HG02970 (cell line): Measurements from ENCODE around the gene ARHGAP44.
A peak's percentile ranks its signal among the peaks of the same experiment; 100 is the strongest.

Experiments used
- ATAC-seq: cut with Tn5 transposase; IDR thresholded peaks from one replicate; pipeline ENCODE4 v1.9.1; 2021; ENCODE audit warnings: mild to moderate bottlenecking, moderate library complexity, moderate number of reproducible peaks; ENCODE audit not compliant: unreplicated experiment, low FRiP score

The ARHGAP44 gene

GRCh38 chr17:12789481-12790248, at the start of gene ARHGAP44:
Gene ARHGAP44, plus strand, starts transcription at chr17:12789498. Its CDS starts 341 bp downstream, at chr17:12789839.
- ATAC-seq: peak; percentile 93

- ATAC-seq: no peak
Observed at GRCh38 chr17:12739500-12739899, 49.8 kb upstream of the ARHGAP44 start.

- no peak for ATAC-seq
Observed at GRCh38 chr17:12743046-12743445, 46.3 kb upstream of the ARHGAP44 start.

- ATAC-seq: no peak
Observed at GRCh38 chr17:12744298-12744697, 45.0 kb upstream of the ARHGAP44 start.

GRCh38 chr17:12744786-12745185, 44.5 kb upstream of the ARHGAP44 start:
- ATAC-seq: no peak

GRCh38 chr17:12745486-12745885, 43.8 kb upstream of the ARHGAP44 start:
- ATAC-seq: no peak

- ATAC-seq: no peak
Observed at GRCh38 chr17:12756786-12757185, 32.5 kb upstream of the ARHGAP44 start.

GRCh38 chr17:12759090-12759489, 30.2 kb upstream of the ARHGAP44 start:
- no peak for ATAC-seq

- ATAC-seq: no peak
Observed at GRCh38 chr17:12765548-12765947, 23.8 kb upstream of the ARHGAP44 start.

GRCh38 chr17:12768255-12768654, 21.0 kb upstream of the ARHGAP44 start:
- no peak for ATAC-seq

GRCh38 chr17:12769981-12770380, 19.3 kb upstream of the ARHGAP44 start:
- no peak for ATAC-seq

GRCh38 chr17:12773153-12773552, 16.1 kb upstream of the ARHGAP44 start:
- no peak for ATAC-seq

GRCh38 chr17:12789075-12789480, 220 bp upstream of the ARHGAP44 start:
- no peak for ATAC-seq

- no peak for ATAC-seq
Observed at GRCh38 chr17:12790249-12791106, 1.2 kb downstream of the ARHGAP44 start.

GRCh38 chr17:12794919-12795532, 5.7 kb downstream of the ARHGAP44 start:
- no peak for ATAC-seq

GRCh38 chr17:12800855-12801365, 11.6 kb downstream of the ARHGAP44 start:
- no peak for ATAC-seq

GRCh38 chr17:12806630-12807029, 17.3 kb downstream of the ARHGAP44 start:
- no peak for ATAC-seq

- no peak for ATAC-seq
Observed at GRCh38 chr17:12808723-12809122, 19.4 kb downstream of the ARHGAP44 start.

- ATAC-seq: no peak
Observed at GRCh38 chr17:12812877-12813276, 23.6 kb downstream of the ARHGAP44 start.

GRCh38 chr17:12813664-12814063, 24.4 kb downstream of the ARHGAP44 start:
- no peak for ATAC-seq

GRCh38 chr17:12814718-12815117, 25.4 kb downstream of the ARHGAP44 start:
- no peak for ATAC-seq
